8988T (cell line): ENCODE results near the gene EMC7.
"Not testable (repeated sequence)": the region's sequence is repeated elsewhere in the genome, so short reads cannot be mapped to it uniquely, and the experiment has no call there.

Source experiments
- DNase-seq: peaks from one replicate; pipeline ENCODE4 v3.0.0; 2011

The EMC7 gene

GRCh38 chr15:34084086-34084485, 17.6 kb downstream of the EMC7 start:
- no peak for DNase-seq

DNA sequence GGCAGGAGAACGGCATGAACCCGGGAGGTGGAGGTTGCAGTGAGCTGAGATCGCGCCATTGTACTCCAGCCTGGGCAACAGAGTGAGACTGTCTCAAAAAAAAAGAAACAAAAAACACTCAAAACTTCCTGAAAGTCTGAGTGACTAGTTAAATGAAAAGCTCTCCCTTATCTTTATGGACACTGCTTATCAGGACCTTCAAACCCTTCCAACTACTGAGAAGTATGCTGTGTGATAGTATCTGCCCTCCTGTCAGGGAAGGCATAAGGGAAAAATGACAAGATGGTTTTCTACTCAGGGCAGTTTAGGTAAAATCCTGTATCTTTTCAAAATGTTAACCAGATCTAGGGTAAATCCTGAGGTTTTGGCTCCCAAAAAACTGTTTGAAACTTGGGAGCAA, 21.8 kb downstream of the EMC7 start:
- DNase-seq, result no peak

DNA sequence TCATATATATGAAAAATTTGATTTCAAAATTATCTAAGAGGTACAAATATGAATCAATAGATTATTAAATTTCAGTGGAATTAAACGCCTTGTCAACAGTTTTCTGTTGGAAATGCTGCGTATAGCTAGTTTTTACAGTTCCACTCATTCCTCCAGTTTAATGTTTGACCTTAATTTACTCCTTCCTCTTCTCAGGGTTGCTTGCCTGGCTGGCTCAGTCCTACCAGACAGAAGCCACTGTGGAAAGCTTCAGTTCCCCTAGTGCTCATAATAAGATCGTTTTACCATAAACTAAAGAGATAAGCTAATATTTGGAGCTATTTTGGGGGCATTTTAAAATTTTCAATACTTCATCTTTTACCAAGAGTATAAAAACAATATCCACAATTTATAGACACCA, 22.8 kb downstream of the EMC7 start:
- DNase-seq, result no peak

- DNase-seq, result no peak
Observed at GRCh38 chr15:34076785-34077184, 24.9 kb downstream of the EMC7 start.

DNA sequence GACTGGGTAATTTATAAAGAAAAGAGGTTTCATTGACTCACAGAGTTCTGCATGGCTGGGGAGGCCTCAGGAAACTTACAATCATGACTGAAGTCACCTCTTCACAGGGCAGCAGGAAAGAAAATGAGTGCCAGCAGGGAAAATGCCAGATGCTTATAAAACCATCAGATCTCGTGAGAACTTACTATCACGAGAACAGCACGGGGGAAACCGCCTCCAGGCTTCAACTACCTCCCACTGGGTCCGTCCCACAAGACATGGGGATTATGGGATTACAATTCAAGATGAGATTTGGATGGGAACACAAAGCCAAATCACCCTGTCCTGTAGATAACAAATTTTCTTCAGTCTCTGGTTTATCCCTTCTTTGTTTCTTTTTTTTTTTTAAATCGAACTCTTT, 31.7 kb downstream of the EMC7 start:
- no peak for DNase-seq

- no peak for DNase-seq
Observed at GRCh38 chr15:34065941-34066340, 35.7 kb downstream of the EMC7 start.

DNA sequence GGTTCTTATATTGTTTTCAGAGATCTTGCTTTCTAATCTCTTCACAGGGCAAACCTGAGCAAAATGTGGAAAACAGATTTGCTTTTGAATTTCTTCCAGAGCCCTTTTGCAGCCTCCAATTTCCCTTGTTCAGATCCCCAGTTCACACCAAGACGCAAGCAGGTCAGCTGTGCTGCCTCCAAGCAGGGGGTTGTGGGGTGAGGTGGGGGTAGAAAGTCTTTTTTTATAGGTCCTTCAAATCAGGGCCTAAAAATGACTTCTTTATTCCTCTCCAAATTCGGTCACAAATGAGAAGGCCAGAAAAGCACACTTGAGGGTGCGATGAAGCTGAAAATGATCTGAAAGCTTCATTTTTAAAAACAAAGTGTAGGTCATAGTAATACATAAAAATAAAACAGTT, 36.4 kb downstream of the EMC7 start:
- DNase-seq, result no peak

DNA sequence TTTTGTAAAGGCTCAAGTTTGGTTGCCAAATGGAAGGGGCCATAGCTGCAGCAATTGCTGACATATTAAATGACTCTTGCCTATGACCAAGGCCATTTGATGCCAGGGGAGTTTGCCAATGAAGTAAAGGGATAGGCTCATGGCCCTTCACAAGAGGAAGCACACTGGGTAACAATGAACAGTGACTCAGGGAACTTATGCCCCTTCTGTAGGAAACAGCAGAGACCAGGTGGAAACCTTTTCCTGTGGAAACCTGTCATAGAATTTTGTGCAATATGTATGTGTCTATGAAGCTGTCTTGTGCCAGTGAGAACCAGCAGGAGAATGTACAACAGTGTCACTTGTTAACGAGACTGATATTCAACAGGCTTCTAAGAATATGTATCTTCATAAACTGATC, 37.2 kb downstream of the EMC7 start:
- no peak for DNase-seq

DNA sequence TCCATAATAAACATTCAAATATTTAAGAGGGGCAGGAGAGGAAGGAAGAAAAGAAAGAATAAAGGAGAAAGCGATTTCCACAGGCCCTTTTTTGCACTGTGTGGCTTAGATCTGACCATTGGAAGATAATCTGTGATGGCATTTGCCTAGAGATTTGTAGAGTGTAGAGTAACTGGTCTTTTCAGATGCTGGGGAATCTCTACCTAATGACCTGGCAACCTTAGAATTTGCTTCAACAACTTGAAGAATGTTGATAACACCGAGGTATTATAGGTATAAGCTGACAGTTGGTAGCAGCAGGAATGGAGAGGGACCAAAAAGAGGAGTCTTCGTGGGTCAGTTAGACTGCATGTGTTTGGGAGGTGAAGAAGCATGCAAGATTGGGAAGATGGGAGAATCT, 41.7 kb downstream of the EMC7 start:
- DNase-seq, result no peak

DNA sequence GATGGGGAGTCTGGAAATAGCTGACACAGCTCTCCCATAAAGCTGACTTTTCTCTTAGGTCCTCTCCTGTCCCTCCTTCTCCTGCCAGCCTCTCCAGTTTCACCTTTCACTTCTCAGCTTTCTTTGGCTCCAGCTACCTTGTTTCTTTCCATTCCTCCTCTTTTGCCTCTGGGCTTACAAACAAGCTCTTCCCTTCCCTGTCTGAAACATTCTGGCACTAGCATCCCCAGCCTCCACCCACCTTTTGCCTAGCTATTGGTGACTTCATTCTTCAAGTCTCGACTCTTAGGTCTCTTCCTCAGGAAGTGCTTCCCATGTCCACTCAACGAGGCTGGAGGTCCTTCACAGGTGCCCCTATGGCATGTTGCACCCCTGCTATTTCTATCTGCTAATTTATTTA, 42.2 kb downstream of the EMC7 start:
- DNase-seq, result no peak

DNA sequence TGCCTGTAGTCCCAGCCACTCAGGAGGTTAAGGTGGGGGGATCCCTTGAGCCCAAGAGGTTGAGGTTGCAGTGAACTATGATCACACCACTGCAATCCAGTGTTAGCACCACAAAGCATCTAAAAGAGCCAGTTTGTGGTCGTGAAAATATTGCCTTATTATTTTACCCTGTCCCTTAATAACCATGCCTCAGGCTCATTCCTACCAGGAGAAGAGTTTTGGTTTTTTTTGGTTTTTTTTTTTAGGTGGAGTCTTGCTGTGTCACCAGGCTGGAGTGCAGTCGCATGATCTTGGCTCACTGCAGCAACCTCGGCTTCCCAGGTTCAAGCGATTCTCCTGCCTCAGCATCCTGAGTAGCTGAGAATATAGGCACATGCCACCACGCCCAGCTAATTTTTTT, 44.8 kb downstream of the EMC7 start:
- DNase-seq, result no peak

- DNase-seq, result no peak
Observed at GRCh38 chr15:34055868-34056595, 45.6 kb downstream of the EMC7 start.

GRCh38 chr15:34054081-34054707, 47.5 kb downstream of the EMC7 start:
- no peak for DNase-seq

DNA sequence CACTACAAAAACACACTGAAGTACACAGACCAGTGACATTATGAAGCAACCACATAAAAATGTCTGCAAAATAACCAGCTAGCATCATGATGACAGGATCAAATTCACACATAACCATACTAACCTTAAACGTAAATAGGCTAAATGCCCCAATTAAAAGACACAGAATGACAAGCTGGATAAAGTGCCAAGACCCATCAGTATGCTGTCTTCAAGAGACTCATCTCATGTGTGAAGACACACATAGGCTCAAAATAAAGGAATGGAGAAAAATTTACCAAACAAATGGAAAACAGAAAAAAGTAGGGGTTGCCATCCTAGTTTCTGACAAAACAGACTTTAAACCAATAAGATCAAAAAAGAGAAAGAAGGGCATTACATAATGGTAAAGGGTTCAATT, 51.3 kb downstream of the EMC7 start:
- not testable (repeated sequence) for DNase-seq

- DNase-seq, result no peak
Observed at GRCh38 chr15:34049112-34049511, 52.5 kb downstream of the EMC7 start.

- DNase-seq, result no peak
Observed at GRCh38 chr15:34047893-34048775, 53.5 kb downstream of the EMC7 start.

DNA sequence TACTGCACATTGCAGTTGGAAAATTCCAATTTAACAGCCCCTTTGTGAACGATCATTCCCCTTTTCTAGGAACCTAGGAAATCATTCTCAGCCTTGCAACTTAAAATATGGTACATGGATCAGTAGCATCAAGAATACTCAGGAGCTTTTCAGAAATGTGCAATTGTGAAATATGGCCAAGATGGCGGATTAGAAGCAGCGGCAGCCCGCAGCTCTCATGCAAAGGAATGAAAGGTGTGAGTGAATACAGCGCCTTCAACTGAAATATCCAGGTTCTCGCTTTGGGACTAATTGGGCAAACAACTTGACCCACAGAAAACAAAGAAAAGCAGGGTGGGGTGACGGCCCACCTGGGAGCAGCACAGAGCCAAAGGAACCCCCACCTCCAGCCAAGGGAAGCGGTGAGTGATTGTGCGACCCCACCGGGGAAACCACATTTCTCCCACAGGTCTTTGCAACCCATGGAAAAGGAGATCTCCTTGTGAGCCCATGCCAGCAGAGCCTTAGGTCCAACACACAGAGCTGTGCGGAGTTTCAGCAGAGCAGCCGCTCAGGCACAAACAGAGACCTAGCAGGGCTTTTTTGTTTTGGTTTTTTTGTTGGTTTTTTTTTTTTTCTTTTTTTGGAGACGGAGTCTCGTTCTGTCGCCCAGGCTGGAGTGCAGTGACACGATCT, 55.1 kb downstream of the EMC7 start:
- DNase-seq, result no peak

- DNase-seq, result no peak
Observed at GRCh38 chr15:34043813-34044212, 57.8 kb downstream of the EMC7 start.

- DNase-seq, result no peak
Observed at GRCh38 chr15:34043391-34043790, 58.3 kb downstream of the EMC7 start.

- DNase-seq, result no peak
Observed at GRCh38 chr15:34039790-34040113, 61.9 kb downstream of the EMC7 start.

GRCh38 chr15:34038871-34039789, 62.5 kb downstream of the EMC7 start, which contains the start of gene AVEN:
AVEN (minus strand) TSS chr15:34039204; CDS start chr15:34039046, 158 bp downstream.
- DNase-seq, result no peak
